GM12891 (cell line): ENCODE results near the gene DNMT1.
A peak's percentile ranks its signal among the peaks of the same experiment; 100 is the strongest.

ENCODE experiments used
- DNase-seq: peaks from one replicate; pipeline ENCODE4 v3.0.0; 2011; ENCODE audit warnings: low spot score; ENCODE audit not compliant: insufficient read length
- FAIRE-seq: peaks from 2 replicates; lab custom pipeline; 2011; peaks lifted over from hg19 to GRCh38; lab: Jason Lieb, UNC
- PAX5 ChIP-seq: IDR thresholded peaks from 2 replicates; pipeline ENCODE4 v1.6.1; 2011; ENCODE audit warnings: low read length, moderate library complexity, mild to moderate bottlenecking; ENCODE audit not compliant: insufficient read depth, severe bottlenecking
- POLR2A ChIP-seq: IDR thresholded peaks from 2 replicates; pipeline ENCODE4 v1.6.1; 2011; ENCODE audit warnings: low read depth, low read length, control low read depth
- POLR2AphosphoS5 ChIP-seq: IDR thresholded peaks from 2 replicates; pipeline ENCODE4 v1.6.1; 2011; ENCODE audit warnings: low read depth, low read length, control low read depth
- POU2F2 ChIP-seq: IDR thresholded peaks from 2 replicates; pipeline ENCODE4 v1.6.1; 2011; ENCODE audit warnings: low read depth, mild to moderate bottlenecking, control low read depth, low read length, moderate library complexity
- SPI1 ChIP-seq: IDR thresholded peaks from 2 replicates; pipeline ENCODE4 v1.6.1; 2011; ENCODE audit warnings: low read depth, low read length, control low read depth
- TAF1 ChIP-seq: IDR thresholded peaks from 2 replicates; pipeline ENCODE4 v1.6.1; 2011; ENCODE audit warnings: low read depth, low read length, control low read depth

Gene DNMT1

GRCh38 chr19:10220695-10221094, 25.9 kb upstream of the DNMT1 start:
- FAIRE-seq (no peak), DNase-seq (no peak)
- no peak for TF ChIP-seq POU2F2
- TF ChIP-seq POLR2AphosphoS5: no peak
- no peak for TF ChIP-seq POLR2A
- TF ChIP-seq PAX5: no peak
- no peak for TF ChIP-seq TAF1
- TF ChIP-seq SPI1: no peak

DNA sequence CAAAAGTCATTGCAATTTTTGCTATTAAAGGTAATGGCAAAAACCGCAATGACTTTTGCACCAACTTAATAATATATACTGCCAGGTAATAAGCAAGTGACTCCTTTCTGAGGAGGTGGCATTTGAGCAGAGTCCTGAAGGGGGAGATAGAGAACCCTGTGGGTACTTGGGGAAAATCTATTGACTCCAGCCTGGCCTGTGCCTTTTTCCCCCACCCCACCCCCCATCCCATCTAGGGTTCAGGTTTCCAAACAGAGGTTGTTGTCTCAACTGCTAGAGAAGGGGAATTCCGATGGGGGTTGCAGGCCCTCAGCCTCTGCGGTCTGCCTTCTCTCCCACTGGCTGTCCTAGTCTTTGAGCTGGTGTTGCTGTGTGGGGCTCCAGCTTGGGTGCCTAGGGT, 24.9 kb upstream of the DNMT1 start:
- peak; percentile 89 for FAIRE-seq
- no peak for DNase-seq

DNA sequence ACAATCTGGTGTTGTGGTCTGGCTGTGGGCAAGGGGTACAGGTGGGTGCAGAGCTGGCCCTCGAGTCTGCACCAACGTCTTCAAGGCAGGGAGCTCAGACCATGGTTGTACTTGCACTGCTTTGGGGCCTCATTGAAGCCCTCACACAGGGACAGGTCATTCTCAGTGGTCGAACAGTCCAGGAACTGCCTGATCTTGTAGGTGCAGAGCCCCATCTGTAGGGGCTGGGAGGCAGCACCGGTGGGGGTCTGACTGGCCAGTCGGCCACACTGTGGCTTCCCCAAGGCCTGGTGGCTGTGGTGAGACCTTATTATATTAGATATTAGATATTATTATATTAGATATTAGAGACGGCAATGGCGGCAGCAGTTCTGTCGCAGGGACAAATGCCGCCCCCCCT, 22.3 kb upstream of the DNMT1 start:
- FAIRE-seq (no peak), DNase-seq (no peak)
- TF ChIP-seq POU2F2: no peak
- TF ChIP-seq SPI1: no peak
- TF ChIP-seq POLR2A: no peak
- no peak for TF ChIP-seq POLR2AphosphoS5
- no peak for TF ChIP-seq PAX5
- no peak for TF ChIP-seq TAF1

More for the DNA sequence above, 24.9 kb upstream of the DNMT1 start:
- TF ChIP-seq POLR2AphosphoS5: no peak
- TF ChIP-seq POU2F2: peak; percentile 56; the same call in 1 of the 2 replicates
- no peak for TF ChIP-seq SPI1

- DNase-seq (no peak), FAIRE-seq (no peak)
- TF ChIP-seq TAF1 (no peak), PAX5 (no peak), SPI1 (no peak), POU2F2 (no peak), POLR2A (no peak), POLR2AphosphoS5 (no peak)
Measured at GRCh38 chr19:10214784-10215183, 20.0 kb upstream of the DNMT1 start.

GRCh38 chr19:10211691-10212090, 16.9 kb upstream of the DNMT1 start:
- FAIRE-seq (no peak), DNase-seq (no peak)
- TF ChIP-seq POLR2A (no peak), TAF1 (no peak), SPI1 (no peak), POLR2AphosphoS5 (no peak), POU2F2 (no peak), PAX5 (no peak)

DNA sequence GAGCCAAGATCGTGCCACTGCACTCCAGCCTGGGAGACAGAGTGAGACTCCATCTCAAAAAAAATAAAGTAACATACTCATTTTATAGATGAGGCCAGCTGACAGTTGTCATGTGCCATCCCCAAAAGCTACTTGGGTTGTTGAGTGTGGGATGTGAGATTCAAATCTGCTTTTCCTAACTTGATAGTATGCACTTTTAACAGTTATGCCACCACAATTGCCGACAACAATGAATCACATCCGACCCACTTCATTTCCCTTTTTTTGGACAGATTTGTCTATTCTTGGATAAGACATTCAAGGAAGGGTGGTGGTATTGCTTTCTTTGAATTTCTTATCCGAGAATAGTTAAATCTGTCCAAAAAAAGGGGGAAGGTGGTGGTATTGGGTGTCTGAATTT, 16.3 kb upstream of the DNMT1 start:
- TF ChIP-seq POU2F2: no peak
- TF ChIP-seq POLR2AphosphoS5: no peak
- no peak for TF ChIP-seq POLR2A
- TF ChIP-seq TAF1: no peak
- TF ChIP-seq SPI1: no peak
- TF ChIP-seq PAX5: no peak
- DNase-seq: no peak
- no peak for FAIRE-seq

DNA sequence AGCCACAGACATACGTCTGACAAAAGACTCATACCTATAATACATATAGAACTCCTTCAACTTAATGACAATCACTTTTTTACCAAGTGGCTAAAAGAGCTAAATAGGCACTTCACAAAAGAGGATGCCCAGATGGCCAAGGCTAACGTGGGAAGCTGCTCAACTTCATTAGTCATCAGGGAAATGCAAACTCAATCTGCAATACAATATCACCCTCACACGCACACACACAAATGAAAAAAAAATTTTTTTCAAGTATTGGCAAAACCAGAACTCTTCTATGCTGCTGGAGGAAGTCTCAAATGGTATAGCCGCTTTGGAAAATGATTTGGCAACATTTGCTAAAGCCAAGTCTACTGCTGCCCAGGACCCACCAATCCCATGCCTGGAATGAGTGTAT, 14.6 kb upstream of the DNMT1 start:
- no peak for FAIRE-seq
- DNase-seq: no peak
- TF ChIP-seq SPI1: no peak
- TF ChIP-seq TAF1: no peak
- no peak for TF ChIP-seq POU2F2
- TF ChIP-seq POLR2AphosphoS5: no peak
- no peak for TF ChIP-seq PAX5
- no peak for TF ChIP-seq POLR2A

- DNase-seq: no peak
- no peak for FAIRE-seq
- TF ChIP-seq SPI1: no peak
- TF ChIP-seq POLR2A: no peak
- TF ChIP-seq TAF1: no peak
- TF ChIP-seq POU2F2: no peak
- no peak for TF ChIP-seq PAX5
- TF ChIP-seq POLR2AphosphoS5: no peak
Measured at GRCh38 chr19:10207026-10207425, 12.3 kb upstream of the DNMT1 start.

DNA sequence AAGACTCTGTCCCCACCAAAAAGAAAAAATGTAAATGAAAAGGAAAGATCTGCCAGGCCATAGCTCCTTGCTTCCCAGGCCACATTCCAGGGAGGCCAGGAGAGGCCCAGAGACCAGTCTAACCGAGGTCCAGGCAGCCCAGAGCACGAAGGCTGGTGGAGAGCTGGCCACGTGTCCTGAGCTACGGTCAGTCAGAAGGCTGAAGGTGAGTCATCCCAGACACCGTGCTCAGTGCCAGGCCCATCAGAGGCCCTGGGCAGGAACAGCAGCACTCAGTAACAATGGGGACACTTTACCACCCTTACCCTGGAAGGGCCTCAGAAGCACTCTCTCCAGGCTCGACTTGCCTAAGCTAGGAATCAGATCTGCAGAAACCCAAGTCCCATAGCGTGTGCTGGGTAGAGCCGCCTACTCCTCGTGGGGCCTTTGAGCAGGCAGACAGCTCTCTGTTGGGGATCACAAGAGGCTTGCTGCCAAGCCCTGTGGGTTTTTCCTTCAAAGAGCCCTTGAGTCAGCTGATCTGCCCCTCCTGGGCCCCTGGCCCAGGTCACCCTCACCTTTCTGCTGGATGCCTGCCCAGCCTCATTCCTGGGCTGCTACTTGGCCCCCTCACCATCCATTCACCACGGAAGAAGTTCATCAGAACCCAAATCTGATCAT, 11.6 kb upstream of the DNMT1 start:
- FAIRE-seq: no peak
- TF ChIP-seq TAF1 (no peak), PAX5 (no peak), POU2F2 (no peak)
- DNase-seq: no peak

GRCh38 chr19:10205636-10206035, 10.9 kb upstream of the DNMT1 start:
- no peak for TF ChIP-seq PAX5
- DNase-seq (no peak), FAIRE-seq (no peak)
